ENCODE data around the gene NAPB.
A peak's percentile ranks its signal among the peaks of the same experiment; 100 is the strongest.
"Not testable (repeated sequence)": the region's sequence is repeated elsewhere in the genome, so short reads cannot be mapped to it uniquely, and the experiment has no call there.

Gene NAPB

GRCh38 chr20:23366384-23366783 is 54.9 kb downstream of the NAPB start:
- DNase-seq: no peak

GRCh38 chr20:23365390-23366165 is 55.7 kb downstream of the NAPB start:
- DNase-seq: no peak

DNA sequence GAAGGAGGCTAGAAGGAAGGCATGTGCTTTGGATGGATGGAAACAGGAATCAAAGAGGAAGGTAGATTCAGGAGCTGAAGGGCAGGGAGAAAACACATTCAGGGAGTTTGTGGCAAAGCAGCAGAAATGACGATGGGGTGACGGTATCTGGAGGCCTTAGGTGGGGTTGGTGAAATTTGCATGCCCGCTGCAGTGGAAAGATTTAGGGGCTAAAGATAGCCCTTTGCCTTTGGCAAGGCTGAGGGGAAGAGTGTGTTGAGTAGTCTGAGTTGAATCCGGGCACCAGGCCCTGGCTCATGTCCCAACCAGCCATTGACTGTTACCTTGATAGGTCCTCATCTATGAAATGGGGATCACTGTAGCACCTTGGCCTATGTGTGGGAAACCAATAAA is 58.0 kb downstream of the NAPB start:
- no peak for DNase-seq

- no peak for DNase-seq
Observed at GRCh38 chr20:23362392-23363256, 58.7 kb downstream of the NAPB start.

DNA sequence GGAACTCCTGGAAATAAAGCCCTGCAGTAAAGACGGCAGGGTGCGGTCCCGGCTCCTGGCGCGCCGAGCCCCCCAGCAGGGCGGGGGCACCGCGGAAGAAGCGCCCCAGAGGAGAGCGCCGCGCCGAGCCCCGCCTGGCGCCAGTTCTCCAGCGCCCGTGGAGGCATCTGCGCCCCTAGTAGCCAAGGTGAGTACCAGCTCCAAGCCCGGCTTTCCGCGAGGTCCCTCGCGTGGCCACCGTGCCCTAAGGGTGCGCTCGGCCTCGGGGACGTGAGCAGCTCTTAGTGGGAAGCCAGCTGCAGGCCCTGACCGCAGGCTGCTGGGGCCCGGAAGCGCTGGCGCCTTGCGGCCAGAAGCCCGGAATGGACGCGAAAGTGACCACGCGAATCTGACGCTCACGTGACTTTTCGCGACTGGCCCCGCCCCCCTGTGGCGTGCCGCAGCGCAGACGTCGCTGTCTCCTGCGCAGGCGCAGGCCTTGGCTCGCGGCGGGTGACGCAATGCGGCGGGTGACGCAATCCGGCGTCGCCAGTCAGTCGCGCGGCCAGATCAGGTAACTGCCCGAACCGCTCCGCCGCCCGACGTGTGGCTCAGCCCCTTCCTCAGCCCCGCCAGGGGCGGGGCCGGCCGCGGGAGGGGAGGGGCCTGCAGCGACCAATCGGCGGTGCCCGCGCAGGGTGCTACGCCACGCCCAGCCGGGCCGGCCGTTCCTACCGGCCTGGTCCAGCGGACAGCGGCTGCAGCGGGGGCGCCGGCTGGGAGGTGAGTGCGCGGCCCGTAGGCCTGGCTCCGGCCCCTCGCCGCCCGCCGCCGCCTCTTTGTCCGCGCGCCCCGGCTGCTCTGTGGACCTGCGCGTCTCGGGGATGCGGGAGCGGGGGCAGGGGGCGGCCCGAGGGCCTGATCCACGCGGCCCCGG is 59.6 kb downstream of the NAPB start, which contains the start of gene GZF1:
Gene GZF1 (plus strand): TSS at position 707 of the 916 bp plus-strand sequence. CDS start 2,202 bp downstream, outside the sequence.
- DNase-seq: peak; percentile 89

- DNase-seq: peak; percentile 8
Observed at GRCh38 chr20:23361119-23361475, 60.2 kb downstream of the NAPB start.

- DNase-seq: no peak
Observed at GRCh38 chr20:23360531-23360930, 60.8 kb downstream of the NAPB start.

- no peak for DNase-seq
Observed at GRCh38 chr20:23358923-23359593, 62.2 kb downstream of the NAPB start.

DNA sequence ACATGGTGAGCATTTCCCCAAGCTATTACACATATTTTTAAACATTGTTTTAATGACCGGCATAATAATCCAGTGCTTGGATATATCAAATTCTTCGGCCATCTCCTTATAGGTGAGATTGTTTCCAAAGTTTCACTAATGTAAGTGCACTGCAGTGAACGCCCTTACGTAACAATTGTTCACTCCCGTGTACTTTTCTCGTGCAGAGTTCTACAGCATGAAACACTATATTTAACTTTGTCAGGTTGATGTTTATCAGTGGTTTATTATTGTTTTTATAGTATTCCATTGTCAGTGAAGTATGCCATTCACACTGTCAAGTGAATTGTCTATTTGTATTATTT is 62.8 kb downstream of the NAPB start:
- no peak for DNase-seq

DNA sequence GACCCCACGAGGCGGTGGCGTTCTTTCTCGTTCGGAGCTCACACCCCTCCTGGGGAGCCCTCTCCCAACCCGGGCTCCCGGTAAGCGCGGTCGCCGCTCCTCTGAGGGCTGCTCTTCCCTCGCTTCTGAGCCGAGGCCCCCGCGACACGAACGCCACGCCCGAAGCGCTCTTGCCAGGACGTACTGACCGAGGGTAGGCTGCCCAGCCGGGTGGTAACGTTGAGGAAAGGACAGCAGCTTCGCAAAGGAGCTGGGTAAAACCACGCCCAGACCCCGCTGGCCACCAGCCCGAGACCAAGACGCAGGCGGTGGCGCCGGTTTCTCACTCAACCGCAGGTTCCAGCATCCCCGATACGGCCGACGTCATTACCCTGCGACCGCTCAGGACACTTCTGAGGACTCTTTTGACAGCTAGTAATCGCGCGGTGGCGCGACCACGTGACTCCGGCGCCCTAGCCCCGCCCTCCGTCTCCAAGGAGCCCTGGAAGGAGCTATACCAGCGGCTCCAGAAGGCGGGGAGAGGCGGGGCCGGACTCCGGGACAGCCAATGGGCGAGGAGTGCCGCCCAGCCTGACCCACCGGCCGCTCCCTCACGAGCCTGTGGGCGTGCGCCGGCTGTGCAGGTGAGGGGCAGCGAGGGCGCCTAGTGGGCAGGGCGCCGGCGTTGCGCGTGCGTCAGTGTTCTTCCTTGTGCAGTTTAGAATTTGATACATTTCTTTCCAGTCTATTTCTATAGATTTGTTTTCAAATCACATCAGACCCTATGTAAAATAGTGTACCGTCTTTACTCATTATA is 63.3 kb downstream of the NAPB start:
- DNase-seq: peak; percentile 89

DNA sequence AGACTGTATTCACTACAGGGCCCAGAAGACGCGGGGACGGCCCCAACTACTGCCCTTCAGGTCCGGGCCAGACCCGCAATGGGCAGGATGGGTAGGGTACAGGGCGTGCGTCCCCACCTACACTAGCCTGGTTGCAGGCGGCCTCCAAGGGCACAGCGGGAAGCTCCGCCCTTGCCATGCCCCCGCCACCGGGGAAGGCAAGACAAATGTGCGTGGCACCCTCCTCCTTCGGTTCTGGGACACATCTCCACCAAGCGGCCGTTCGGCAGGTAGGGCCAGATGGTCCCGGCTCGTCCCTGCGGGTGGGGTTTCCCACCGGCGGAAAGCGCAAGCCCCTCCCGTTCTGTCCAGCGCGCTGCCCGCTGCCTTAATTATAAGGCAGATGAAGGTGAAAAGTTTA is 65.1 kb downstream of the NAPB start:
- DNase-seq: no peak

GRCh38 chr20:23350904-23351838 is 70.1 kb downstream of the NAPB start:
- peak; percentile 47 for DNase-seq

GRCh38 chr20:23350196-23350903 is 70.9 kb downstream of the NAPB start, which contains the start of gene NXT1:
NXT1 (plus strand) TSS chr20:23350791; CDS start chr20:23354042, 3,251 bp downstream.
- DNase-seq: peak; percentile 84

- peak; percentile 24 for DNase-seq
Observed at GRCh38 chr20:23349338-23350195, 71.7 kb downstream of the NAPB start.

DNA sequence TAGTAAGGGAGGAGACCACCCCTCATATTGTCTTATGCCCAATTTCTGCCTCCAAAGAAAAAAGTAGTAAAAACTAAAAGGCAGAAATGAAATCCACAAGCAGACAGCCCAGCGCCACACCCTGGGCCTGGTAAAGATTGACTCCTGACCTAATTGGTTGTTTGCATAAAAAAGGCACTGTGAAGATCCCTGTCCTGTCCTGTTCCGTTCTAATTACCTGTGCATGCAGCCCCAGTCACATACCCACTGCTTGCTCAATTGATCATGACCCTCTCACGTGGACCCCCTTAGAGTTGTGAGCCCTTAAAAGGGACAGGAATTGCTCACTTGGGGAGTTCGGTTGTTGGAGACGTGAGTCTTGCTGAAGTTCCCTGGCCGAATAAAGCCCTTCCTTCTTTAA is 72.8 kb downstream of the NAPB start:
- DNase-seq: not testable (repeated sequence)

DNA sequence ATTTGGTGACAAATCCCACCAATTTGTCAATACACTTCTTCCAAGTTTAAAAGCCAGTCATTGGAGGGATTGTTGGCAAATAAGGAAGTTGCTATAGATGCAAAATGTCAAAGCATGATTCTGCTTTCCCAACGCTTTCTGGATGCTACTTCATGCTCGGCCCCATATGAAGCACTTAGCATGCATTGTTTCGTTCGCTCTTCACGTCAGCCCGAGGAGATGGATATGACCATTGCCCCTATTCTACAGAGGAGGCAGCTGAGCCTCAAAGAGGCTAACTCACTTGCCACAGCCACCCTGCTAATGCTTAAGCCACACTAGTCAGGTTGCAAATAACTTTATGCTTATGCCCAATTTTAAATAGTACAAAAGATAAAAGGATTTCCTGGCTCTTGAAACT is 73.5 kb downstream of the NAPB start:
- no peak for DNase-seq

GRCh38 chr20:23346002-23346401 is 75.3 kb downstream of the NAPB start:
- DNase-seq: no peak

- DNase-seq: no peak
Observed at GRCh38 chr20:23344336-23344735, 77.0 kb downstream of the NAPB start.

- no peak for DNase-seq
Observed at GRCh38 chr20:23343590-23343989, 77.7 kb downstream of the NAPB start.
